Esophagus muscularis mucosa (tissue), 2 donors: ENCODE measurements around the gene ZNF423.

Experiments
- POLR2A ChIP-seq: fragments of 450-650 bp; IDR thresholded peaks from one replicate; pipeline ENCODE4 v1.6.1; 2017; ENCODE audit warnings: antibody characterized with exemption, moderate library complexity, mild to moderate bottlenecking, low read depth
- POLR2AphosphoS5 ChIP-seq, 2 donors: sonication (generic); formaldehyde crosslinking; IDR thresholded peaks; one replicate each; pipeline ENCODE4 v1.6.1; 2017; ENCODE audit warnings: antibody characterized with exemption in 2 of 2

GRCh38 chr16:49484936-49485335, 371.0 kb downstream of the ZNF423 start:
- TF ChIP-seq POLR2AphosphoS5 (IDR thresholded peaks at IDR 0.05) (no peak), POLR2A (no peak)
